Fibroblast of villous mesenchyme (primary cell): Measurements from ENCODE around the gene DST. TPM values are rescaled to one million over a fixed set of nuclear protein-coding genes. Genes with fewer than 3 reads are reported as not detected.
A peak's percentile ranks its signal among the peaks of the same experiment; 100 is the strongest.

ENCODE experiments used
- DNase-seq: peaks from one replicate; pipeline ENCODE4 v3.0.0-alpha.2; 2010; ENCODE audit warnings: low read depth
- H3K4me3 ChIP-seq: 2 replicates; pipeline ENCODE4 v1.5.1; 2011; ENCODE audit warnings: low read depth, mild to moderate bottlenecking, low read length
- CTCF ChIP-seq: IDR thresholded peaks from 2 replicates; pipeline ENCODE4 v1.5.1; 2012; ENCODE audit warnings: low read depth, mild to moderate bottlenecking, low read length; ENCODE audit not compliant: insufficient read depth
- total RNA-seq: library from RNA; depleted of rRNA; stranded (reverse); fragments of >200 nt; gene quantifications from 2 replicates; pipeline ENCODE4 v1.2.3, GENCODE V29; 2012

Gene DST
- total RNA-seq, 1 donor: 509 TPM

DNA sequence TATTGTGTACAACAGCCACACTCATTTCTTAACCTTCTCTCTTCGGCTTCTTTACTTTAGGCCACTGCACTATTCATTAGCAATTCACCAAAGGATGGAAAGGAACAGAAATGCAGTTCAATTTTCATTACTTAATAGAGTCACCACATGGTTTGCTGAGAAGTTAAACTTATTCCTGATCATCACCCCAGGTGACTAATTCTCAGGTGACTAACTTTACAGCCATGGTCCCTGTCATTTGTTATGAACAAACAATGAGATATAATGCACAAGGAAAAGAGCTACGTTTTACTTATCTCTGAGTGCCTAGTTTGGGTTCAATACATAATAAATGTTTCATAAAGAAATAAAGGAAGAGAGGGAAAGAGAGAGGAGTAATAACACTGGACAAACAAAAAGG is 45.8 kb upstream of the DST start:
- peak overlapping the region; percentile 60 for H3K4me3 ChIP-seq
- TF ChIP-seq CTCF: no peak
- no peak for DNase-seq

DNA sequence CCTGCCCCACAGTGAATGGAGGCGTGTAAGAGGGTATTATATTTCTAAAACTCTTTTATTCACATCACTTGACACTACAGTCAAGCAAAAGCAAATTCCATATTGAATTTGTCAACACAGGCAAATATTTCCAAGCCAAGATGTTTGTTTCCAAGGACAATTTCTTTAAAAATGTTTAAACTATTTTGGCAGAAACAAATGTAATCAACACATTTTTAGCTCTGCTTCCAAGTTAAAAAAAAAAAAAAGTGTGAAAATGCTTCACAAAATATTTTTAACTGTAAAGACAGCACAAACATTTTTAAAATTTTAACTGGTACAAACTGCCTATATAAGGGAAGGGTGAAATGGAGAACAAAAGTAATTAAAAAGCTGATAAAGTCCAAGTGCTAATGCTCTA is 44.9 kb upstream of the DST start:
- no peak for DNase-seq
- TF ChIP-seq CTCF: no peak
- H3K4me3 ChIP-seq: no peak overlapping the region

- DNase-seq: no peak
- TF ChIP-seq CTCF: no peak
- no peak overlapping the region for H3K4me3 ChIP-seq
Observed at GRCh38 chr6:56686429-56686828, 43.7 kb upstream of the DST start.

DNA sequence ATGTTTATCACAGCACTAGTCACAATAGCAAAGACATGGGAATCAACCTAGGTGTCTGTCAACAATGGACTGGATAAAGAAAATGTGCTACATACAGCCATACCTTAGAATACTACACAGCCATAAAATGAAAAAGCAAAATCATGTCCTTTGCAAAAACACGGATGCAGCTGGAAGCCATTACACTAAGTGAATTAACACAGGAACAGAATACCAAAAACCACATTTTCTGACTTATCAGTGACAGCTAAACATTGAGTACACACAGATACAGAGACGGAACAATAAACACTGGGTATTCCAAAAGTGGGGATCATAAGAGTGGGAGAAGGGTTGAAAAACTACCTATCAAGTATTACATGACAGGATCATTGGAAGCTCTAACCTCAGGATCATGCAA is 43.3 kb upstream of the DST start:
- no peak for TF ChIP-seq CTCF
- no peak for DNase-seq
- H3K4me3 ChIP-seq: no peak overlapping the region

DNA sequence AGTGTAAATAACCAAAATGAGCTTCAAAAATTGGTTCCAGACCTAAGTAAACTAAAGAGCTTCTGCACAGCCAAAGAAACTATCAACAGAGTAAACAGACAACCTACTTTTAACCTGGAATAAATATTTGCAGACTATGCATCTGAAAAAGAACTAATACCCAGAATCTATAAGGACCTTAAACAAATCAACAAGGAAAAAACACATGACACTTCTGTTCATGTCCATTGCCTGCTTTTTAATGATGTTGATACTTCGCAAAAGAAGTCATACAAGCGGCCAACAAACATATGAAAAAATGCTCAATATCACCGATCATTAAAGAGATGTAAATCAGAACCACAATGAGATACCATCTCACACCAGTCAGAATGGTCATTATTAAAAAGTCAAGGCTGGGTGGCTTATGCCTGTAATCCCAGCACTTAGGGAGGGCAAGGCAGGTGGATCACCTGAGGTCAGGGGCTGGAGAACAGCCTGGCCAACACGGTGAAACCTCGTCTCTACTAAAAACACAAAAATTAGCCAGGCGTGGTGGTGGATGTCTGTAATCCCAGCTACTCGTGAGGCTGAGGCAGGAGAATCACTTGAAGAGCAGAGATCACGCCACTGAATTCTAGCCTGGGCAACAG is 42.5 kb upstream of the DST start:
- H3K4me3 ChIP-seq: no peak overlapping the region
- no peak for DNase-seq
- no peak for TF ChIP-seq CTCF

GRCh38 chr6:56684342-56685101 is 41.8 kb upstream of the DST start:
- TF ChIP-seq CTCF: no peak
- no peak overlapping the region for H3K4me3 ChIP-seq
- no peak for DNase-seq
